HepG2 (cell line): ENCODE results near the gene PEMT. TPM values are rescaled to one million over a fixed set of nuclear protein-coding genes. Genes with fewer than 3 reads are reported as not detected.

Experiments used
- ARNT2 ChIP-seq: sonication (generic); formaldehyde crosslinking; IDR thresholded peaks from 2 replicates; pipeline ENCODE4 v1.8.0; 2022; ENCODE audit warnings: mild to moderate bottlenecking, low read depth, missing genetic modification reagents, moderate library complexity
- ATF7-NPFF ChIP-seq: sonication (generic); formaldehyde crosslinking; IDR thresholded peaks from 2 replicates; pipeline ENCODE4 v1.8.1; 2023; ENCODE audit warnings: mild to moderate bottlenecking, low read depth, missing genetic modification reagents, moderate library complexity
- DNMT3B ChIP-seq: conservative IDR thresholded peaks from 2 replicates; pipeline ENCODE4 v1.6.1; 2016; ENCODE audit warnings: missing biosample characterization, control low read depth
- GLI4 ChIP-seq: sonication (generic); formaldehyde crosslinking; IDR thresholded peaks from 2 replicates; pipeline ENCODE4 v1.5.1; 2020; ENCODE audit warnings: missing genetic modification reagents, mild to moderate bottlenecking, moderate library complexity, borderline replicate concordance
- HOXD1 ChIP-seq: sonication (generic); formaldehyde crosslinking; IDR thresholded peaks from 2 replicates; pipeline ENCODE4 v1.5.0; 2020; ENCODE audit warnings: missing genetic modification reagents
- ISL2 ChIP-seq: sonication (generic); formaldehyde crosslinking; IDR thresholded peaks from 2 replicates; pipeline ENCODE4 v1.5.0; 2020; ENCODE audit warnings: missing genetic modification reagents
- KDM2A ChIP-seq: sonication (generic); formaldehyde crosslinking; IDR thresholded peaks from 2 replicates; pipeline ENCODE4 v1.4.0; 2020; ENCODE audit warnings: low read depth, missing genetic modification reagents, borderline replicate concordance
- MED1 ChIP-seq: sonication (generic); formaldehyde crosslinking; IDR thresholded peaks from 2 replicates; pipeline ENCODE4 v1.4.0; 2020; ENCODE audit warnings: missing genetic modification reagents
- MYC ChIP-seq: sonication (generic); formaldehyde crosslinking; IDR thresholded peaks from 2 replicates; pipeline ENCODE4 v1.9.0; 2021; ENCODE audit warnings: missing genetic modification reagents, borderline replicate concordance
- SKI ChIP-seq: fragments of 450-650 bp; IDR thresholded peaks from one replicate; pipeline ENCODE4 v1.6.1; 2018; ENCODE audit warnings: mild to moderate bottlenecking; ENCODE audit not compliant: partially characterized antibody
- SNRNP70 ChIP-seq: fragments of 200-400 bp; formaldehyde crosslinking; IDR thresholded peaks from 2 replicates; pipeline ENCODE4 v1.6.1; 2017; ENCODE audit warnings: mild to moderate bottlenecking, low read depth, low read length, moderate library complexity
- SP4 ChIP-seq: sonication (generic); formaldehyde crosslinking; IDR thresholded peaks from 2 replicates; pipeline ENCODE4 v1.8.1; 2023; ENCODE audit warnings: mild to moderate bottlenecking, missing genetic modification reagents
- STAG1 ChIP-seq: sonication (generic); formaldehyde crosslinking; IDR thresholded peaks from 2 replicates; pipeline ENCODE4 v1.4.0; 2020; ENCODE audit warnings: missing genetic modification reagents
- TBL1XR1 ChIP-seq: fragments of 150-350 bp; IDR thresholded peaks from 2 replicates; pipeline ENCODE4 v1.6.1; 2014; ENCODE audit warnings: borderline replicate concordance, low read length; ENCODE audit not compliant: partially characterized antibody
- TCF7 ChIP-seq: sonication (generic); IDR thresholded peaks from 2 replicates; pipeline ENCODE4 v1.6.1; 2016; ENCODE audit warnings: antibody characterized with exemption, low read depth
- ZNF264 ChIP-seq: sonication (generic); formaldehyde crosslinking; IDR thresholded peaks from 2 replicates; pipeline ENCODE4 v1.4.0; 2020; ENCODE audit warnings: missing genetic modification reagents
- ZNF564 ChIP-seq: sonication (generic); formaldehyde crosslinking; IDR thresholded peaks from 2 replicates; pipeline ENCODE4 v1.8.1; 2023; ENCODE audit warnings: mild to moderate bottlenecking, missing genetic modification reagents
- polyA plus RNA-seq, 8 experiments: library from polyadenylated mRNA; depleted of rRNA in 3 of 8; stranded (reverse) in 7 of 8; unstranded in 1 of 8; fragments of >200 nt; fragmentation: Illumina TruSeq in 4 of 8; extraction: Trizol in 4 of 8; gene quantifications; 2 replicates each; pipeline versions ENCODE4 v1.2.1 to v1.2.3, GENCODE V29; 2011 to 2016; ENCODE audit warnings: low read depth in 4 of 8, missing spikeins in 1 of 8, mixed read lengths in 1 of 8; ENCODE audit not compliant: insufficient read depth in 1 of 8
- total RNA-seq, 5 experiments: library from RNA; depleted of rRNA; stranded (reverse); fragments of >200 nt; fragmentation: Illumina TruSeq; extraction: Trizol; gene quantifications; 2 replicates each; pipeline ENCODE4 v1.2.3, GENCODE V29; 2016; ENCODE audit warnings: low read depth in 1 of 5
- TF ChIP-seq, protein P1 (sequence below): sonication (generic); formaldehyde crosslinking; IDR thresholded peaks from 2 replicates; pipeline ENCODE4 v1.4.0; 2020; ENCODE audit warnings: mild to moderate bottlenecking, missing genetic modification reagents
- TF ChIP-seq, protein P2 (sequence below): sonication (generic); formaldehyde crosslinking; IDR thresholded peaks from 2 replicates; pipeline ENCODE4; 2020; ENCODE audit warnings: missing genetic modification reagents, mild to moderate bottlenecking, borderline replicate concordance
- TF ChIP-seq, protein P3 (sequence below): sonication (generic); formaldehyde crosslinking; IDR thresholded peaks from 2 replicates; pipeline ENCODE4 v1.4.0; 2020; ENCODE audit warnings: missing genetic modification reagents
- TF ChIP-seq, protein P4 (sequence below): sonication (generic); formaldehyde crosslinking; conservative IDR thresholded peaks from 2 replicates; pipeline ENCODE4 v1.4.0; 2020; ENCODE audit warnings: missing genetic modification reagents

PEMT gene
- total and polyA plus RNA-seq, 2 of the 13 experiments (the other 11 are each of a cell fraction or from before 2014, with no cell fraction given) = 31.7 to 43.6 TPM

DNA sequence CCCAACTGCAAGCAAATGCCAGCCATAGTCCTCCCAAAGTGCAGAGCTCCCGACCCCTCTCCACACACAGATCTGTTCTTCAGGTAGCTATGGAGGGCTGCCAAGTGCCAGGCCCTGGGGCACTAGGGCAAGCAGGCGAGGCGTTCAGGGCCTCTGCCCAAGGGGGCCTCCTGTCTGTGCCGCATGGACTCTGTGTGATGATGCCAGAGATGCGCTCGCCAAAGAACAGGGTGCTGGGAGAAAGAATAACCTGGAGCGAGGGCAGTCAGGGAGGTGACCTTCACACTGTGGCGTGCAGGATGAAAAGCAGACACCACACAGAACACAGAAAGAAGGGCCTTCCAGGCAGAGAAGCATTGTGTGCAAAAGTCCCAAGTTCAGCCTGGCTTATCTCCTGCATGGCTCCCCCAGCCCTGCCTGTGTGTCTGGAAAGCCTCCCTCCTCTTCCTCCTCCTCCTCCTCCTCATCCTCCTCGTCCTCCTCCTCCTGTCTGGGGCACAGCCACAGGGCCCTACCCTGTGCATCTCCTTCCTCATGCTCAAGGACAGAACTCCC lies 44.2 kb downstream of the PEMT start (continued):
- TF ChIP-seq ZNF564 (CRISPR knock-in tag) (0 out of 2 replicates have a peak, but pooled peaks have one; percentile 63), ISL2 (CRISPR knock-in tag) (peak; percentile 52), TBL1XR1 (peak; percentile 59), SKI (peak; percentile 96), MYC (CRISPR knock-in tag) (peak; percentile 62; the same call in 1 of the 2 replicates), MED1 (CRISPR knock-in tag) (peak; percentile 66), ARNT2 (CRISPR knock-in tag) (peak; percentile 7; the same call in 1 of the 2 replicates), ATF7-NPFF (CRISPR knock-in tag) (0 out of 2 replicates have a peak, but pooled peaks have one; percentile 29), ZNF264 (CRISPR knock-in tag) (peak; percentile 57; the same call in 1 of the 2 replicates), DNMT3B (CRISPR knock-in tag) (no peak), SP4 (CRISPR knock-in tag) (peak; percentile 37; the same call in 1 of the 2 replicates), STAG1 (CRISPR knock-in tag) (peak; percentile 9; the same call in 1 of the 2 replicates), TCF7 (peak; percentile 50), HOXD1 (CRISPR knock-in tag) (no peak; the same call in 1 of the 2 replicates), SNRNP70 (no peak), GLI4 (CRISPR knock-in tag) (no peak), KDM2A (CRISPR knock-in tag) (0 out of 2 replicates have a peak, but pooled peaks have one; percentile 34)
- TF ChIP-seq, protein P1, sequence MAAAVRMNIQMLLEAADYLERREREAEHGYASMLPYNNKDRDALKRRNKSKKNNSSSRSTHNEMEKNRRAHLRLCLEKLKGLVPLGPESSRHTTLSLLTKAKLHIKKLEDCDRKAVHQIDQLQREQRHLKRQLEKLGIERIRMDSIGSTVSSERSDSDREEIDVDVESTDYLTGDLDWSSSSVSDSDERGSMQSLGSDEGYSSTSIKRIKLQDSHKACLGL = peak; percentile 57; the same call in 1 of the 2 replicates
- TF ChIP-seq, protein P2, sequence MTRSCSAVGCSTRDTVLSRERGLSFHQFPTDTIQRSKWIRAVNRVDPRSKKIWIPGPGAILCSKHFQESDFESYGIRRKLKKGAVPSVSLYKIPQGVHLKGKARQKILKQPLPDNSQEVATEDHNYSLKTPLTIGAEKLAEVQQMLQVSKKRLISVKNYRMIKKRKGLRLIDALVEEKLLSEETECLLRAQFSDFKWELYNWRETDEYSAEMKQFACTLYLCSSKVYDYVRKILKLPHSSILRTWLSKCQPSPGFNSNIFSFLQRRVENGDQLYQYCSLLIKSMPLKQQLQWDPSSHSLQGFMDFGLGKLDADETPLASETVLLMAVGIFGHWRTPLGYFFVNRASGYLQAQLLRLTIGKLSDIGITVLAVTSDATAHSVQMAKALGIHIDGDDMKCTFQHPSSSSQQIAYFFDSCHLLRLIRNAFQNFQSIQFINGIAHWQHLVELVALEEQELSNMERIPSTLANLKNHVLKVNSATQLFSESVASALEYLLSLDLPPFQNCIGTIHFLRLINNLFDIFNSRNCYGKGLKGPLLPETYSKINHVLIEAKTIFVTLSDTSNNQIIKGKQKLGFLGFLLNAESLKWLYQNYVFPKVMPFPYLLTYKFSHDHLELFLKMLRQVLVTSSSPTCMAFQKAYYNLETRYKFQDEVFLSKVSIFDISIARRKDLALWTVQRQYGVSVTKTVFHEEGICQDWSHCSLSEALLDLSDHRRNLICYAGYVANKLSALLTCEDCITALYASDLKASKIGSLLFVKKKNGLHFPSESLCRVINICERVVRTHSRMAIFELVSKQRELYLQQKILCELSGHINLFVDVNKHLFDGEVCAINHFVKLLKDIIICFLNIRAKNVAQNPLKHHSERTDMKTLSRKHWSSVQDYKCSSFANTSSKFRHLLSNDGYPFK (CRISPR knock-in tag) = 0 out of 2 replicates have a peak, but pooled peaks have one; percentile 5
- TF ChIP-seq, protein P3, sequence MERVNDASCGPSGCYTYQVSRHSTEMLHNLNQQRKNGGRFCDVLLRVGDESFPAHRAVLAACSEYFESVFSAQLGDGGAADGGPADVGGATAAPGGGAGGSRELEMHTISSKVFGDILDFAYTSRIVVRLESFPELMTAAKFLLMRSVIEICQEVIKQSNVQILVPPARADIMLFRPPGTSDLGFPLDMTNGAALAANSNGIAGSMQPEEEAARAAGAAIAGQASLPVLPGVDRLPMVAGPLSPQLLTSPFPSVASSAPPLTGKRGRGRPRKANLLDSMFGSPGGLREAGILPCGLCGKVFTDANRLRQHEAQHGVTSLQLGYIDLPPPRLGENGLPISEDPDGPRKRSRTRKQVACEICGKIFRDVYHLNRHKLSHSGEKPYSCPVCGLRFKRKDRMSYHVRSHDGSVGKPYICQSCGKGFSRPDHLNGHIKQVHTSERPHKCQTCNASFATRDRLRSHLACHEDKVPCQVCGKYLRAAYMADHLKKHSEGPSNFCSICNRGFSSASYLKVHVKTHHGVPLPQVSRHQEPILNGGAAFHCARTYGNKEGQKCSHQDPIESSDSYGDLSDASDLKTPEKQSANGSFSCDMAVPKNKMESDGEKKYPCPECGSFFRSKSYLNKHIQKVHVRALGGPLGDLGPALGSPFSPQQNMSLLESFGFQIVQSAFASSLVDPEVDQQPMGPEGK = peak; percentile 83
- TF ChIP-seq, protein P4, sequence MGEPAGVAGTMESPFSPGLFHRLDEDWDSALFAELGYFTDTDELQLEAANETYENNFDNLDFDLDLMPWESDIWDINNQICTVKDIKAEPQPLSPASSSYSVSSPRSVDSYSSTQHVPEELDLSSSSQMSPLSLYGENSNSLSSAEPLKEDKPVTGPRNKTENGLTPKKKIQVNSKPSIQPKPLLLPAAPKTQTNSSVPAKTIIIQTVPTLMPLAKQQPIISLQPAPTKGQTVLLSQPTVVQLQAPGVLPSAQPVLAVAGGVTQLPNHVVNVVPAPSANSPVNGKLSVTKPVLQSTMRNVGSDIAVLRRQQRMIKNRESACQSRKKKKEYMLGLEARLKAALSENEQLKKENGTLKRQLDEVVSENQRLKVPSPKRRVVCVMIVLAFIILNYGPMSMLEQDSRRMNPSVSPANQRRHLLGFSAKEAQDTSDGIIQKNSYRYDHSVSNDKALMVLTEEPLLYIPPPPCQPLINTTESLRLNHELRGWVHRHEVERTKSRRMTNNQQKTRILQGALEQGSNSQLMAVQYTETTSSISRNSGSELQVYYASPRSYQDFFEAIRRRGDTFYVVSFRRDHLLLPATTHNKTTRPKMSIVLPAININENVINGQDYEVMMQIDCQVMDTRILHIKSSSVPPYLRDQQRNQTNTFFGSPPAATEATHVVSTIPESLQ (CRISPR knock-in tag) = no peak
